NCI-H1092 (cell line): ENCODE data around the gene LRRC39.
"Not testable (repeated sequence)": the region's sequence is repeated elsewhere in the genome, so short reads cannot be mapped to it uniquely, and the experiment has no call there.

Source experiments
- DNase-seq: peaks from one replicate; lab custom pipeline; 2025; lab: John Stamatoyannopoulos, UW

LRRC39 gene

DNA sequence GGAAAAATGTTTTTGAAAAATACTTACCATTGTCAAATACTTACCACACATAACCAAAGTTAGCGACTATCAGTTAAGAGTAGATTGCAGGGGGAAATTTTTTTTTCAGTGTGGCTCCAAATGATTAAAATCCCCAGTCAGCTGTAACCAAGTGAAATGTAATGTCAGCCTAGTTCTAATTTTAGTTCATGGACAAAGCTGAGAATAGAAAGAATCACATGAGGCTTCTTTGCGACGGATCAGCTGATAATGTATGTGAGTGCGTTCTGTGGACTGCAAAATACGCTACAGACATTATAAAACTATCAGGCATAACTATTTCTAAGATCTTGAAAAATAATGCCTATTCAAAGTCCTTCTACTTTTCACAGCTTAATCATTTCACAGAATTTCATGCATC lies at the start of gene LRRC39:
Gene LRRC39 (minus strand): TSS at position 166 of the 400 bp plus-strand sequence. CDS start 9,740 bp downstream, outside the sequence.
- no peak for DNase-seq

- no peak for DNase-seq
Observed at GRCh38 chr1:100222428-100222827, 44.4 kb upstream of the LRRC39 start.

GRCh38 chr1:100219883-100220282 lies 41.8 kb upstream of the LRRC39 start:
- DNase-seq, result no peak

DNA sequence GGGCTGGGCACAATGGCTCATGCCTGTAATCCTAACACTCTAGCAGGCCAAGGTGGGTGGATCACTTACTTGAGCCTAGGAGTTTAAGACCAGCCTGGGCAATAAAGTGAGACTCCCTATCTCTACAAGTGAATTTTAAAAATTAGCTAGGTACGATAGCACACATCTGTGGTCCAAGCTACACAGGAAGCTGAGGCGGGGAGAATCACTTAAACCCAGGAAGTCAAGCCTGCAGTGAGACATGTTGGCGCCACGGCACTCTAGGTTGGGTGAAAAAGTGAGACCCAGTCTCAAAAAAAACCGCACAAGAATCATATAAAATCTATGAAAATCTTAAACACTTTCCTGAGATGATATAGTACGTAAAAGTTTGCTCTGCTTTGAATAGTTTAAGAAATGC lies 41.4 kb upstream of the LRRC39 start:
- no peak for DNase-seq

DNA sequence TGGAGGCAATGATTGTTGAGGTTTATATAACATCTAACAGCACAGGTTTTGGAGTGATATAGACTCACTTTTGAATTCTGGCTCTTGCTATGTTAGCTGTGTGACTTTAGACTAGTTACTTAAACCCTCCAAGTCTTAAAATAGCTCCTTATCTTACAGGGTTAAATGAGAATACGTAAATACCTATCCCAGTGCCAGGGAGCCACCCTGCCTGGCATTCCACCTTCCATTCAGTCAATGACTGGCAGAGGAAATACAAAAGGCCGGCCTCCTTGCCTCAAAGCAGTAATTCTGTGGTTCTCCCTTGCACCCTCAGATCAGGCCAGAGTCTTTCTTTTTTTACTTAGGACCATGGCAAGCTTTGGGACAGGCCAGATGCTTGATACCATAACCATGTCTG lies 39.8 kb upstream of the LRRC39 start:
- DNase-seq, result no peak

GRCh38 chr1:100215101-100215500 lies 37.0 kb upstream of the LRRC39 start:
- DNase-seq, result no peak

DNA sequence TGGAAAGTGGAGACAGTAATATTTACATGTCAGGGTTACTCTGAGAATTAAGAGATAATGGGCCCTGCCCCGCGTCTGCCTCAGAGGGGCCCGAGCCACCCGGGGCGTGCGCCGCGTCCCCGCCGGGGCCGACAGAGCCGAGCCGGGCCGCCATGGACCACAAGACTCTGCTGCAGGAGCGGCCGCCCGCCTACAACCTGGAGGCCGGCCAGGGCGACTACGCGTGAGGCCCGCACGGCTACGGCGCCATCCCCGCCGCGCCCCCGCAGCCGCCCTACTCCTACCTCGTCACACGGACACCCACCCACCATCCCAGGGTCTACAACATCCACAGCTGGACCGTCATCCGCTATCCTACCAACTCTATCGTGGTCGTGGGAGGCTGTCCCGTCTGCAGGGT lies 35.1 kb upstream of the LRRC39 start:
- DNase-seq, result no peak

DNA sequence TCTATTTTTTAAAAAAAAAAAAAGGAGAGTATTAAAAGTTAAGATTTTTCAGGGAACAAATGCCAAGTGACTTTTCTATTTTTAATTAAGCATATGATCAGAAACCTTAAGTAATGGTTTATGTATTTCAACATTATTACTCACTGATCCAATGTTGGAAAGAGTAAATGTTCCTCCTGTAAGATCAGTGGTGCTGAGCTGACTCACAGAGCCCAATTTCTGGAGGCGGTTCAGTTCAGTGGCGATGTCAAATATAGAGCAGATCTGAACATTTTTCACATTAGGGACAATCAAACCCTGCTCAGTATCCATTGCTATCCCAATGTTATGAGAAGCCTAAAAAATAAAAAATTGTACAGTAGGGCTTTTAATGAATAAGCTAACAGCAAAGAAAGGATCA lies 28.2 kb upstream of the LRRC39 start:
- no peak for DNase-seq

GRCh38 chr1:100205593-100205992 lies 27.5 kb upstream of the LRRC39 start:
- not testable (repeated sequence) for DNase-seq

DNA sequence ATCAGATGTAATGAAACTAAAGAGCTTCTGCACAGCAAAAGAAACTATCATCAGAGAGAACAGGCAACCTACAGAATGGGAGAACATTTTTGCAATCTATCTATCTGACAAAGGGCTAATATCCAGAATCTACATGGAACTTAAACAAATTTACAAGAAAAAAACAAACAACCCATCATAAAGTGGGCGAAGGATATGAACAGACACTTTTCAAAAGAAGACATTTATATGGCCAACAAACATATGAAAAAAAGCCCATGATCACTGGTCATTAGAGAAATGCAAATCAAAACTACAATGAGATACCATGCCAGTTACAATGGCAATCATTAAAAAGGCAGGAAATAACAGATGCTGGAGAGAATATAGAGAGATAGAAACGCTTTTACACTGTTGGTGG lies 27.0 kb upstream of the LRRC39 start:
- DNase-seq, result not testable (repeated sequence)

DNA sequence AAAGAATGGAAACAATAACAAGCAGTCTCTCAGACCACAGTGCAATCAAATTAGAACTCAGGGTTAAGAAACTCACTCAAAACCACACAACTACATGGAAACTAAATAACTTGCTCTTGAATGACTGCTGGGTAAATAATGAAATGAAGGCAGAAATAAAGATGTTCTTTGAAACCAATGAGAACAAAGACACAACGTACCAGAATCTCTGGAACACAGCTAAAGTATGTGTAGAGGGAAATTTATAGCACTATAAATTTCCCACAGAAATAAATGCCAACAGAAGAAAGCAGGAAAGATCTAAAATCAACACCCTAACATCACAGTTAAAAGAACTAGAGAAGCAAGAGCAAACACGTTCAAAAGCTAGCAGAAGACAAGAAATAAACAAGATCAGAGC lies 24.6 kb upstream of the LRRC39 start:
- not testable (repeated sequence) for DNase-seq

GRCh38 chr1:100200060-100200459 lies 22.0 kb upstream of the LRRC39 start:
- DNase-seq, result not testable (repeated sequence)

- no peak for DNase-seq
Observed at GRCh38 chr1:100198596-100198995, 20.5 kb upstream of the LRRC39 start.

GRCh38 chr1:100188617-100189016 lies 10.6 kb upstream of the LRRC39 start:
- peak; percentile 55 for DNase-seq

GRCh38 chr1:100187912-100188311 lies 9.9 kb upstream of the LRRC39 start:
- no peak for DNase-seq

DNA sequence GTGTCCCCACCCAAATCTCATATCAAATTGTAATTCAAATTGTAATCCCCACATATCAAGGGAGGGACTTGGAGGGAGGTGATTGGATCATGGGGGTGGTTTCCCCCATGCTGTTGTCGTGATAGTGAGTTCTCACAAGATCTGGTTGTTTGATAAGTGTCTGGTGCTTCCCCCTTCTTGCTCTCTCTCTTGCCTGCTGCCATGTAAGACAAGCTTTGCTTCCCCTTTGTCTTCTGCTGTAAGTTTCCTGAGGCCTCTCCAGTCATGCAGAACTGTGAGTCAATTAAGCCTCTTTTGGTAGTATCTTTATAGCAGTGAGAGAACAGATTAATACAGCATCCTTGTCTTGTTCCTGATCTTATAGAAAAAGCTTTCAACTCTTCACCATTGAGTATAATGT lies 6.5 kb upstream of the LRRC39 start:
- DNase-seq, result no peak

- DNase-seq, result no peak
Observed at GRCh38 chr1:100183370-100183769, 5.3 kb upstream of the LRRC39 start.

DNA sequence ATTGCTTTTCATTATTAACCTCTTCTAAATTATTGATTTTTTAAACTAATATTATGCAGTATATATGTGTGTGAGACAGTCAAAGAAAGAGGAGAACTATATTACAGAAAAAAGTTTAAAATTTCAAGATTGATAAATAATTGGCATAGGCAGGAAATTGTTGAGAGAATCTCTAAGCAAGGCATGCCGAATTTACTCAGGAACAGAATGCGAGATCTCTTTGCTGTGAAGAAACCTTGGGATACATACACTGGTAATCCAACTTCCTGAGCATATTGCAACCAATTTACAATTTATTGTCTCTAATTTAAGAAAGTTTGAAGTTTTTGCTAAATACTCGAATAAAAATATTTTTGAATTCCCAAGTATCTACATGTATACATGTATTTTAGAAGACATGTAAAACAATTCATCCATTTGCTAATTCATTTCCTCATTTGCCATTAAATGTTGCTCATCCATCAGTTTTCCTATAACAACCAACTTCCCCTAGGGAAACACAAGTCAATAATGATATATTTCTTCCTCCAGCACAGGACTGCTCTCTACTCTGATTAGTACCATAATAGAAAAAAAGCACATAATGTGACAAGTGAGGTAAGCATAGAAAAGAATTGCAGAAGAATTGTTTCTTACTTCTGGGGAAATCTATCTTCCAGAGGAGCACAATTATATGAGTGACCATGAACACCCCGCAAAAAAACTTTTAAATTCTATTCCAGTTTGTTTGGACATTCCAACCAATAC lies 588 bp downstream of the LRRC39 start:
- DNase-seq, result no peak

GRCh38 chr1:100168051-100168450 lies 10.0 kb downstream of the LRRC39 start:
- DNase-seq, result no peak

DNA sequence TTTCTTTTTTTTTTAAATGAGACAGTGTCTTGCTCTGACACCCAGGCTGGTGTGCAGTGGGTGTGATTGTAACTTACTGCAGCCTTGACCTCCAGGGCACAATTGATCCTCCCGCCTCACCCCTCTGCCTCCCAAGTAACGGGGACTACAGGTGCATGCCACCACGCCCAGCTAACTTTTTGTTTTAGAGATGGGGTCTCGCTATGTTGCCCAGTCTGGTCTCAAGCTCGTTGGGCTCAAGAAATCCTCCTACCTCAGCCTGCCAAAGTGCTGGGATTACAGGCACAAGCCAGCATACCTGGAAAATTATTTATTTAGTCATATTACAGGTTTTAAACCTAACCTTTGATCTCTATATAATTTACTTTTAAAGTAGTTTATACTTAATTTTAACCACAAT lies 13.4 kb downstream of the LRRC39 start:
- DNase-seq, result no peak

GRCh38 chr1:100164216-100164615 lies 13.8 kb downstream of the LRRC39 start:
- no peak for DNase-seq

GRCh38 chr1:100162881-100163280 lies 15.2 kb downstream of the LRRC39 start:
- DNase-seq, result no peak

DNA sequence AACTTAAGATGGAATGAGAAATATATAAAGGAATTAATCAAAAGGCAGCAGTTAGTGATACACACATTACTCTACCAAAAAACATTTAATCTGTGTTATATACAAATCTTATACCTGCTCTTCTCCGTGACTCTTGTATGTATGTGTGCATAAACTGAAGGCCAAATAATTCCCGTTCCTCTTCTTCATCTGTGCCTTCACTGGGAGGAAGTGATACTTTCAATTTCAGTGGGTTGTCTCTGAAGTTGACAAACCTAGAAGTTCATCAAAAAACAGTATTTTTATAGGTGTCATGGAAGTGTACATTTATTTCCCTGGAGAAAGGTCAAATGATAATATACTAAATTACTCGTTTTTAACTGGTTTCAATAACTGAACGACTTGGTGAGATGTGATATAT lies 25.8 kb downstream of the LRRC39 start:
- no peak for DNase-seq

- DNase-seq, result no peak
Observed at GRCh38 chr1:100151679-100152078, 26.4 kb downstream of the LRRC39 start.
